Mesenchymal stem cell (in vitro differentiated cells and primary cell): ENCODE data around the gene SYNJ2BP. TPM values are rescaled to one million over a fixed set of nuclear protein-coding genes. Genes with fewer than 3 reads are reported as not detected.

ENCODE experiments used
- DNase-seq: peaks from one replicate; pipeline ENCODE4 v3.0.0-alpha.2; 2013
- H2AFZ ChIP-seq: one replicate; pipeline ENCODE4 v1.6.1; 2013; ENCODE audit warnings: low read depth, mild to moderate bottlenecking, control low read depth, inconsistent platforms, low read length, moderate library complexity
- H2AK5ac ChIP-seq: 2 replicates; pipeline ENCODE4 v1.6.1; 2013; ENCODE audit warnings: low read length, moderate library complexity, mild to moderate bottlenecking, inconsistent platforms; ENCODE audit not compliant: severe bottlenecking
- H2BK120ac ChIP-seq: one replicate; pipeline ENCODE4 v1.6.1; 2013; ENCODE audit warnings: low read depth, mild to moderate bottlenecking, inconsistent platforms, low read length, moderate library complexity
- H2BK12ac ChIP-seq, 2 experiments: one replicate each; pipeline ENCODE4 v1.6.1; 2013; ENCODE audit warnings: inconsistent platforms in 2 of 2, low read length in 2 of 2, mild to moderate bottlenecking in 2 of 2, moderate library complexity in 2 of 2, control low read depth in 1 of 2
- H2BK15ac ChIP-seq: one replicate; pipeline ENCODE4 v1.6.1; 2013; ENCODE audit warnings: mild to moderate bottlenecking, low read depth, inconsistent platforms; ENCODE audit not compliant: poor library complexity, severe bottlenecking
- H2BK5ac ChIP-seq: 2 replicates; pipeline ENCODE4 v1.6.1; 2013; ENCODE audit warnings: low read depth, mild to moderate bottlenecking, low read length, control low read depth, inconsistent platforms; ENCODE audit not compliant: poor library complexity, severe bottlenecking
- H3K14ac ChIP-seq, 2 experiments: one replicate each; pipeline ENCODE4 v1.6.1; 2013; ENCODE audit warnings: inconsistent platforms in 2 of 2, low read length in 2 of 2, control low read depth in 1 of 2, mild to moderate bottlenecking in 1 of 2, moderate library complexity in 1 of 2
- H3K18ac ChIP-seq, 2 experiments: one replicate each; pipeline ENCODE4 v1.6.1; 2013; ENCODE audit warnings: inconsistent platforms in 2 of 2, low read length in 2 of 2, control low read depth in 1 of 2, low read depth in 1 of 2, mild to moderate bottlenecking in 1 of 2
- H3K23ac ChIP-seq, 2 experiments: one replicate each; pipeline ENCODE4 v1.6.1; 2013; ENCODE audit warnings: inconsistent platforms in 2 of 2, low read length in 2 of 2, mild to moderate bottlenecking in 2 of 2, moderate library complexity in 2 of 2, control low read depth in 1 of 2
- H3K27ac ChIP-seq: 2 replicates; pipeline ENCODE4 v1.5.1; 2013; ENCODE audit warnings: mild to moderate bottlenecking, moderate library complexity, low read length, control low read depth, inconsistent platforms; ENCODE audit not compliant: poor library complexity, severe bottlenecking
- H3K27me3 ChIP-seq, 2 experiments: 2 replicates each; pipeline versions ENCODE4 v1.6.1 to v1.7.0; 2013; ENCODE audit warnings: low read length in 2 of 2, mild to moderate bottlenecking in 2 of 2, moderate library complexity in 2 of 2, control low read depth in 1 of 2, inconsistent platforms in 1 of 2; ENCODE audit not compliant: control insufficient read depth in 1 of 2, insufficient read depth in 1 of 2
- H3K36me3 ChIP-seq, 2 experiments: 2 replicates each; pipeline versions ENCODE4 v1.6.1 to v1.7.0; 2013; ENCODE audit warnings: low read length in 2 of 2, control low read depth in 1 of 2, inconsistent platforms in 1 of 2, low read depth in 1 of 2, mild to moderate bottlenecking in 1 of 2; ENCODE audit not compliant: insufficient read depth in 2 of 2, control insufficient read depth in 1 of 2
- H3K4ac ChIP-seq, 2 experiments: one replicate each; pipeline ENCODE4 v1.6.1; 2013; ENCODE audit warnings: inconsistent platforms in 2 of 2, low read length in 2 of 2, mild to moderate bottlenecking in 2 of 2, moderate library complexity in 2 of 2, control low read depth in 1 of 2, low read depth in 1 of 2
- H3K4me1 ChIP-seq: 2 replicates; pipeline ENCODE4 v1.6.1; 2013; ENCODE audit warnings: low read depth, low read length, control low read depth; ENCODE audit not compliant: control insufficient read depth, insufficient read depth
- H3K4me2 ChIP-seq: 2 replicates; pipeline ENCODE4 v1.6.1; 2013; ENCODE audit warnings: low read length, mild to moderate bottlenecking, inconsistent platforms; ENCODE audit not compliant: poor library complexity, severe bottlenecking
- H3K4me3 ChIP-seq, 2 experiments: 2 replicates each; pipeline versions ENCODE4 v1.5.1 to v1.7.0; 2013; ENCODE audit warnings: low read length in 2 of 2, mild to moderate bottlenecking in 2 of 2, control low read depth in 1 of 2, low read depth in 1 of 2; ENCODE audit not compliant: insufficient read depth in 1 of 2
- H3K79me1 ChIP-seq: replicated peaks from 2 replicates; pipeline ENCODE4 v1.6.1; 2013; ENCODE audit warnings: mild to moderate bottlenecking, control low read depth, low read length, inconsistent platforms; ENCODE audit not compliant: poor library complexity, severe bottlenecking
- H3K9ac ChIP-seq: 2 replicates; pipeline ENCODE4 v1.7.0; 2013; ENCODE audit warnings: mild to moderate bottlenecking, low read length, moderate library complexity
- H3K9me3 ChIP-seq: 2 replicates; pipeline ENCODE4 v1.7.0; 2013; ENCODE audit warnings: mild to moderate bottlenecking, low read length; ENCODE audit not compliant: control insufficient read depth
- H4K8ac ChIP-seq: one replicate; pipeline ENCODE4 v1.6.1; 2013; ENCODE audit warnings: inconsistent platforms, mild to moderate bottlenecking, low read length, moderate library complexity
- H4K91ac ChIP-seq: one replicate; pipeline ENCODE4 v1.6.1; 2013; ENCODE audit warnings: mild to moderate bottlenecking, low read length, inconsistent platforms
- WGBS: methylation state at CpG from one replicate; pipeline ENCODE4 v1.1.7; 2013; ENCODE audit warnings: mixed read lengths; 5-methylcytosine and 5-hydroxymethylcytosine counted together
- polyA plus RNA-seq, 2 experiments: library from polyadenylated mRNA; stranded (reverse); fragments of 200-250 nt; gene quantifications; one replicate each; pipeline ENCODE4 v1.2.3, GENCODE V29; 2013

Gene SYNJ2BP, protein sequence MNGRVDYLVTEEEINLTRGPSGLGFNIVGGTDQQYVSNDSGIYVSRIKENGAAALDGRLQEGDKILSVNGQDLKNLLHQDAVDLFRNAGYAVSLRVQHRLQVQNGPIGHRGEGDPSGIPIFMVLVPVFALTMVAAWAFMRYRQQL
- 21.1 TPM for polyA plus RNA-seq (2013, experiment 1 of 2)
- 20.2 TPM for polyA plus RNA-seq (2013, experiment 2 of 2)

DNA sequence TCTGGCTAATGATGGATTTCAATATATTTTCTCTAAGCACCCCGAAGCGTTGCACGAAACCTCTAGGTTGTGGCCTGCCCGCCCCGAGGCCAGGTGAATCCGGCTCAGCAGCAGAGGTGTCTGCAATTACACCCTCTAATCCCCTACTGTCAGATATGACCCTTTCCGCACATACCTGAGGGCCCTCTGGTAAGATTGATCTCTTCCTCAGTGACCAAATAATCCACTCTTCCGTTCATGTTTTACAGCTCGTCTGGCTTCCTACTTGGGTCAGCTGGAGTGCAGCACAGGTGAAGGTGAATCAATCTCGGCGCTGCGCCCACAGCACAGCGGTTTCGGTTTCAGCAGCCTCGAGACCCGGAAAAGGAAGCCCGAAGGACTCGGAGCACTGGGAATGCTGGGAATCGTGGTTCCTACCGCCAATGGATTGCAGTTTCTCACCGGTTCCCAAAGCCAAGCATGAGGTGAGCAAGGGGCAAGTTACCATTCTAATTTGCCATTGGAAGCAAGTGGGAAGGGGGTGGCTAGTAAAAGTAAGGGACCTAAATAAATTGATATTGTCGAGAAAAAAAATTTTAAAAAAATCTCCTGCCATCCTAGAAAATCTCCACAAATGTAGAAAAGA lies at the start of gene SYNJ2BP:
Gene SYNJ2BP (minus strand): TSS at position 366 of the 625 bp plus-strand sequence. CDS start 127 bp downstream, at position 239.
- Histone ChIP-seq H3K27me3 (no peaks in the 10 kb centered on the region), H3K9me3 (no peaks in the 10 kb centered on the region), H3K4me2 (peak within 1 kb of the TSS; percentile 69), H3K23ac (no peak within 1 kb of the TSS), H2BK15ac (no peak within 1 kb of the TSS), H2AFZ (peak within 1 kb of the TSS; percentile 91), H3K18ac (peak within 1 kb of the TSS; percentile 67 to 96), H3K4me3 (peak within 1 kb of the TSS; percentile 72 to 97), H2AK5ac (no peak within 1 kb of the TSS), H4K91ac (peak within 1 kb of the TSS; percentile 86), H3K9ac (peak within 1 kb of the TSS; percentile 95), H2BK5ac (peak within 1 kb of the TSS; percentile 1), H3K4ac (peak within 1 kb of the TSS; percentile 11 to 81), H2BK120ac (peak within 1 kb of the TSS; percentile 49), H2BK12ac (peak within 1 kb of the TSS in 1 of 2 experiments; percentile 54), H3K36me3 (peaks cover 0 to 11% of the 10 kb centered on the region in 2 experiments), H4K8ac (peak within 1 kb of the TSS; percentile 92), H3K14ac (peak within 1 kb of the TSS in 1 of 2 experiments; percentile 53), H3K27ac (peak within 1 kb of the TSS; percentile 54), H3K4me1 (peaks cover 1% of the 10 kb centered on the region), H3K79me1 (peaks cover 8% of the 10 kb centered on the region)
- peak; percentile 77 for DNase-seq
- under 1% methylated on average over 21 of the region's 22 CpGs for WGBS

DNA sequence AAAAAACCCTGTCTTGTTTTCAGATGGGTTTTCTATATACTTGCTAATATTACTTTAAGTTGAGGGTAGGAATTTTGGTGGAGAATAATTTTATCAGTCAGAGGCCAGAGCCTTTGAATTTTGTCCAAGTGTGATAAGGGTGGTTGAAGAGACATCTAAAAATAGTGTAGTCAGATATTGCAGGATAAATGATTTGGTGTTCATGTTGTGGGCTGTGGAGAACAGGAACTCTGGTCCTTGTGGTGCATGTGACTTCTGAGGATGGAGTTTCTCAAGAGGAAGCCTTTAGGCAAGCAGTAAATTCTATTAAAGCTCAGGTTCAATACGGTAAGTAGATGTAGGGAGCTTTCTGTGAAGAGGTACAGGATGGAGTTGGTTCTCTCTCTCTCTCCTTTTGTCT lies 37.8 kb upstream of the SYNJ2BP start:
- no peak for DNase-seq
- H2BK12ac ChIP-seq: no peak overlapping the region
- H3K27ac ChIP-seq: no peak overlapping the region
- no peak overlapping the region for H3K4ac ChIP-seq
- H3K79me1 ChIP-seq: no peaks in the 10 kb centered on the region
- H3K9ac ChIP-seq: no peak overlapping the region
- no peak overlapping the region for H2BK5ac ChIP-seq
- WGBS: 96% methylated on average over 1 of the region's 1 CpG
- H2BK120ac ChIP-seq: no peak overlapping the region
- H3K4me1 ChIP-seq: no peaks in the 10 kb centered on the region
- H4K91ac ChIP-seq: no peak overlapping the region
- no peak overlapping the region for H3K4me2 ChIP-seq
- no peaks in the 10 kb centered on the region for H3K27me3 ChIP-seq
- no peaks in the 10 kb centered on the region for H3K9me3 ChIP-seq
- no peak overlapping the region for H3K14ac ChIP-seq
- H3K36me3 ChIP-seq: no peaks in the 10 kb centered on the region
- no peak overlapping the region for H2BK15ac ChIP-seq
- H3K18ac ChIP-seq: no peak overlapping the region
- H3K23ac ChIP-seq: no peak overlapping the region
- no peak overlapping the region for H3K4me3 ChIP-seq
- no peak overlapping the region for H4K8ac ChIP-seq
- H2AFZ ChIP-seq: no peak overlapping the region
- H2AK5ac ChIP-seq: no peak overlapping the region

DNA sequence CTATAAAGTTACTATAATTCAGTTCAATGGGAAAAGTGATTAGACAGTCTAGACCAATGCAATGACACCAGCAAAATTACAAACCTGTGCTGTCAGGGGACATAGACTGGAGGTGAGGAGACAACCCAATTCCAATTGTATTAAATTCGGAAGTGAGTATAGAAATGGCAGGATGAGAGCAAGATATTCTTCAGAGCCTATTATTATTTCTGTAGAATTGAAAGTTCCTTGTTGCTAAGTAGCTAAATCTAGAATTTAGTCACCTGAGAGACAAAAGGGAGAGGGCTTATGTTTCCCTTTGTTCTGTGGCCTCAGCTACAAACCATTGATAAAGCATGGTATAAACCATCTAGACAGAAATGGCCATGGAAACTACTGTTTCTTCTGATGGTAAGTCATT lies 35.0 kb upstream of the SYNJ2BP start, which contains the start of gene ADAM21:
Gene ADAM21 (plus strand): TSS at position 301 of the 400 bp plus-strand sequence. CDS start 5,326 bp downstream, outside the sequence.
- DNase-seq: no peak
- Histone ChIP-seq H3K36me3 (no peaks in the 10 kb centered on the region), H3K14ac (no peak within 1 kb of the TSS), H2BK120ac (no peak within 1 kb of the TSS), H2AK5ac (no peak within 1 kb of the TSS), H2BK12ac (no peak within 1 kb of the TSS), H3K9ac (no peak within 1 kb of the TSS), H3K27me3 (no peaks in the 10 kb centered on the region), H2BK5ac (no peak within 1 kb of the TSS), H3K4me2 (no peak within 1 kb of the TSS), H3K23ac (no peak within 1 kb of the TSS), H3K9me3 (no peaks in the 10 kb centered on the region), H3K4me3 (no peak within 1 kb of the TSS), H2BK15ac (no peak within 1 kb of the TSS), H3K4me1 (no peaks in the 10 kb centered on the region), H2AFZ (no peak within 1 kb of the TSS), H3K27ac (no peak within 1 kb of the TSS), H4K91ac (no peak within 1 kb of the TSS), H4K8ac (no peak within 1 kb of the TSS), H3K18ac (no peak within 1 kb of the TSS), H3K79me1 (no peaks in the 10 kb centered on the region), H3K4ac (no peak within 1 kb of the TSS)
- WGBS: 83% methylated on average over 1 of the region's 1 CpG

DNA sequence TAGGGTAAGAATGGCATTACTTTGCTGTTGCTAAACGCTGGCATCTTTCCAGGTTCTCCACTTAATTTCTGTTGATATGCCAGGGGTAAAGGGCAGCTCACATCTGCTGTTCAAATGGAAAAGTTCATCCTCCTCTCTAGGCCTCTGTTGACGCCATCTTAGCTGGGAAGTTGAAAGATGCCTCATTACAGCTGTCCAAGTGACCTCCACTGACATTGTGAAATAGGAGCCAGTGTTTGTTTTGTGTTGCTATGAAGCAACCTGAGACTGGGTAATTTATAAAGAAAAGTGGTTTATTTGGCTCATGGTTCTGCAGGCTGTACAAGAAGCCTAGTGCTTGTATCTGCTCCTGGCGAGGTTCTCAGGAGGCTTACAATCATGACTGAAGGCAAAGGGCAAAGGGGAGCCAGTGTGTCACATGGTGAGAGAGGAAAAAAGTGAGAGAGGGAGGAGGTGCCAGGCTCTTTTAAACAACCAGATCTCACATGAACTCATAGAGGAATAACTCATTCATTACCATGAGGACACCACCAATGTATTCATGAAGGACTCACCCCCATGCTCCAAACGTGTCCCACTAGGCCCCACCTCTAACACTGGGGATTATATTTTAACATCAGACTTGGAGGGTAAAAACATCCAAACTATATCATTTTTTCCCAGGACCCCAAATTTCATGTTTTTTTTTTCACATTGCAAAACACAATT lies 31.9 kb upstream of the SYNJ2BP start:
- H2AK5ac ChIP-seq: no peak overlapping the region
- no peak overlapping the region for H4K91ac ChIP-seq
- WGBS: 73% methylated on average over 4 of the region's 4 CpGs
- H3K27ac ChIP-seq: no peak overlapping the region
- no peaks in the 10 kb centered on the region for H3K36me3 ChIP-seq
- H3K18ac ChIP-seq: no peak overlapping the region
- no peaks in the 10 kb centered on the region for H3K27me3 ChIP-seq
- no peak overlapping the region for H3K23ac ChIP-seq
- H2BK120ac ChIP-seq: no peak overlapping the region
- H3K9me3 ChIP-seq: peaks cover 9% of the 10 kb centered on the region
- peak; percentile 80 for DNase-seq
- H2BK12ac ChIP-seq: no peak overlapping the region
- H3K4me2 ChIP-seq: no peak overlapping the region
- H3K4me1 ChIP-seq: no peaks in the 10 kb centered on the region
- H3K14ac ChIP-seq: no peak overlapping the region
- H3K9ac ChIP-seq: no peak overlapping the region
- H2AFZ ChIP-seq: no peak overlapping the region
- no peak overlapping the region for H3K4ac ChIP-seq
- H2BK15ac ChIP-seq: no peak overlapping the region
- no peak overlapping the region for H2BK5ac ChIP-seq
- no peaks in the 10 kb centered on the region for H3K79me1 ChIP-seq
- no peak overlapping the region for H4K8ac ChIP-seq
- no peak overlapping the region for H3K4me3 ChIP-seq
